ENCODE results near the gene PRCP.

PRCP gene

DNA sequence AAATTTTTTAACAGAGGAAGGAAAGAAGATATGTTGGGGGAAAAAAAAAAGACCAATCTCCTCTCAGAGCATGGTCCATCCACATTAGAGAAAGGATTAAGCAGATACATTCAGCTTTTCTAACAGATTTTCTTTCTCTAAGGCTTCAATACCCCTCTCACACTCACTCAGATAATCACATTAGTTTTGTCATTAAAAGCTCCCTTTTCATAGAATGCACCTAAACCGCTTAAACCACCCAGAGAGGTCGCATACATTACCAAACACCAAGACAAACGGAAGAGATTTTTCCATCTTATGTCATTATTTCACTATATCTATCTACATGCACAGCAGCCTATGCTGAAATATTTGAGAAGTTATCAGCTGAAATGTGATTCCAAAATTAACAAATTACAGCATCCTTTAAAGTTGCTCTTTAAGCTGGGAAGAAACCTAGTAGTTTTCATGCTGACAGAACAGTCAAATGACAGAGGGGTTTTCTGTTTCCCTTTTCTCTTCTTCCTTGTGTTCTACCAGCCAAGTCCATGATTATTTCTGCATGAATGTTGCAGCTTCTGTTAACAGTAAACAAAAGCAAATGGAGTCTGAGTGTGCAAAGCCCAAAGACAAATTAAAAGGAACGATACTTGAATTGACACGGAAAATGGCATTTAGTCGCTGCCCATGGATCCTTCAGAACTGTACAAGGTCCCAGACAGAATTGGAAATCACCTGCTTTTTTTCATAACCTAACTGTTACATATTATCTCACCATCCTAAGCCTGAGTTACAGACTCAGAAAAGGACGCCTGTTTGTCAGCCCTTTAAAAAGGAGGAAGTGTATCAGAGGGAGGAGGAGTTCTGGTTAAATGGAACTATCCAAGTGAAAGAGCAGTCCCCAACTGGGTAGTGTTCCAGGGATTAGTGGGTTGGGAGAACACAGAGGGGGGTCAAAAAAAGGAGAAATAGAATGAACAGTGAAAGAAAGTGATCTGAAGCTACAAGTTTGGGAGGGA, 54.6 kb downstream of the PRCP start:
- Histone ChIP-seq H3K9me3 (ENCODE audit: insufficient read depth, low read length) (no peaks in the 10 kb centered on the region), H3K9ac (ENCODE audit: insufficient read length, low read depth) (no peak overlapping the region), H3K36me3 (ENCODE audit: insufficient read depth, insufficient read length, low read length) (peaks cover 3% of the 10 kb centered on the region), H3K27me3 (ENCODE audit: insufficient read depth, insufficient read length) (no peaks in the 10 kb centered on the region), H3K4me1 (ENCODE audit: insufficient read depth, insufficient read length) (no peaks in the 10 kb centered on the region), H3K4me3 (ENCODE audit: insufficient read length, low read depth) (no peak overlapping the region)
- TF ChIP-seq YY1 (IDR thresholded peaks at IDR 0.05; ENCODE audit: insufficient read depth, insufficient read length) (no peak), ZNF274 (IDR thresholded peaks at IDR 0.05; ENCODE audit: low read depth, low read length) (no peak), SUZ12 (IDR thresholded peaks at IDR 0.05; ENCODE audit: extremely low read depth, insufficient read depth, insufficient read length) (no peak)
- no peak for DNase-seq (ENCODE audit: low read depth, low spot score)

DNA sequence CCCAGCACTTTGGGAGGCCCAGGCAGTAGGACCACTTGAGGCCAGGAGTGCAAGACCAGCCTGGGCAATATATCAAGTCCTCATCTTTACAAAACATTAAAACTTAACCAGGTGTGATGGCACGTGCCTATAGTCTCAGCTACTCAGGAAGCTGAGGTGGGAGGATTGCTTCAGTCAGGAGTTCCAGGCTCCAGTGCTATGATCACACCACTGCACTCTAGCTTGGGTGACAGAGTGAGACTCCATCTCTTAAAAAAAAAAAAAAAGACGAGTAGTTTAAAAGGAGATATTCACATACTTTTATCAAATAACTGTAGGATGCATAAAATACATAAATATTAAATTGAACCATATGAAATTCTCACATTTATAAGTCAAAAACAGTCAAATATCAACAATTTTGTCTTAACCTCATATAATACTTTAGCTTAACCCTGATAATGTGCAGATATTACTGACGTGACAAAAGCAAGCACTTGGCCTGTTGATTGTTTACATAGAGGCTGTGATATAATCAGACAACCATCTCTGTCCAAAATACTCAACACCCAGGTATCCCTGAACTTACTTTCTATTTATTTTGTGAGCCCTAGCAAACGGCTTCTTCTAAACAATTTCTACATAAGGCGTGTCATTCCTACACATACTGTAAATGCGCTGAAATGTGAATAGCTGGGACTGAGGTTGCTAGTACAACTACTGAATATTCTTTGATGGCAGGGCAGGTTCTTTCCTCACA, 57.0 kb downstream of the PRCP start:
- Histone ChIP-seq H3K4me3 (ENCODE audit: insufficient read length, low read depth) (no peak overlapping the region), H3K27me3 (ENCODE audit: insufficient read depth, insufficient read length) (no peaks in the 10 kb centered on the region), H3K4me1 (ENCODE audit: insufficient read depth, insufficient read length) (no peaks in the 10 kb centered on the region), H3K9me3 (ENCODE audit: insufficient read depth, low read length) (no peaks in the 10 kb centered on the region), H3K36me3 (ENCODE audit: insufficient read depth, insufficient read length, low read length) (peaks cover 2% of the 10 kb centered on the region), H3K9ac (ENCODE audit: insufficient read length, low read depth) (no peak overlapping the region)
- DNase-seq (ENCODE audit: low read depth, low spot score), result no peak
- TF ChIP-seq SUZ12 (IDR thresholded peaks at IDR 0.05; ENCODE audit: extremely low read depth, insufficient read depth, insufficient read length) (no peak), YY1 (IDR thresholded peaks at IDR 0.05; ENCODE audit: insufficient read depth, insufficient read length) (no peak), ZNF274 (IDR thresholded peaks at IDR 0.05; ENCODE audit: low read depth, low read length) (no peak)

DNA sequence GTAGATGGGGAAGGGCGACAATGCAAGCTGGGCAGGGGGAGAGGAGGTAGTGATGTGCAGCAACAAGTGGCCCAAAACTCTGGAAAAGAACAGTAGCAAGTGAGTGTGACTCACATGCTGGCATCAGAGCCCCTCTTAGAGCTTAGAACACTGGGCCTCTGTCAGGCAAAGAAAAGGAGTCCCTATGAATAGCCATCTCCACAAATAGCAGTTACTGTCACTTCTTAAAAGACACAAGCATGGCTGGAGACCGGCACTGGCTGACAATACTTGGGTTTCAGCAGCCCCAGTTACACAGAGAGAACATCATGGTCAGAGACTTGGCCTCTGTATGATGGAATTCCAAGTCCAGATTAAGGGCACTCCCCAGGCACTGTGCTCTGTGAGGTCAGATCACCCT, 58.2 kb downstream of the PRCP start:
- Histone ChIP-seq H3K9ac (ENCODE audit: insufficient read length, low read depth) (no peak overlapping the region), H3K4me3 (ENCODE audit: insufficient read length, low read depth) (no peak overlapping the region), H3K36me3 (ENCODE audit: insufficient read depth, insufficient read length, low read length) (peaks cover 7% of the 10 kb centered on the region), H3K9me3 (ENCODE audit: insufficient read depth, low read length) (no peaks in the 10 kb centered on the region), H3K27me3 (ENCODE audit: insufficient read depth, insufficient read length) (no peaks in the 10 kb centered on the region), H3K4me1 (ENCODE audit: insufficient read depth, insufficient read length) (no peaks in the 10 kb centered on the region)
- DNase-seq (ENCODE audit: low read depth, low spot score), result no peak
- TF ChIP-seq SUZ12 (IDR thresholded peaks at IDR 0.05; ENCODE audit: extremely low read depth, insufficient read depth, insufficient read length) (no peak), YY1 (IDR thresholded peaks at IDR 0.05; ENCODE audit: insufficient read depth, insufficient read length) (no peak), ZNF274 (IDR thresholded peaks at IDR 0.05; ENCODE audit: low read depth, low read length) (no peak)

GRCh38 chr11:82837650-82838049, 62.6 kb downstream of the PRCP start:
- H3K9ac ChIP-seq (ENCODE audit: insufficient read length, low read depth), result no peak overlapping the region
- no peak for DNase-seq (ENCODE audit: low read depth, low spot score)
- no peaks in the 10 kb centered on the region for H3K4me1 ChIP-seq (ENCODE audit: insufficient read depth, insufficient read length)
- TF ChIP-seq SUZ12 (IDR thresholded peaks at IDR 0.05; ENCODE audit: extremely low read depth, insufficient read depth, insufficient read length) (no peak), YY1 (IDR thresholded peaks at IDR 0.05; ENCODE audit: insufficient read depth, insufficient read length) (no peak), ZNF274 (IDR thresholded peaks at IDR 0.05; ENCODE audit: low read depth, low read length) (no peak)
- no peaks in the 10 kb centered on the region for H3K27me3 ChIP-seq (ENCODE audit: insufficient read depth, insufficient read length)
- H3K36me3 ChIP-seq (ENCODE audit: insufficient read depth, insufficient read length, low read length), result peaks cover 10% of the 10 kb centered on the region
- no peak overlapping the region for H3K4me3 ChIP-seq (ENCODE audit: insufficient read length, low read depth)
- no peaks in the 10 kb centered on the region for H3K9me3 ChIP-seq (ENCODE audit: insufficient read depth, low read length)

GRCh38 chr11:82832983-82833382, 67.2 kb downstream of the PRCP start:
- no peaks in the 10 kb centered on the region for H3K27me3 ChIP-seq (ENCODE audit: insufficient read depth, insufficient read length)
- no peaks in the 10 kb centered on the region for H3K4me1 ChIP-seq (ENCODE audit: insufficient read depth, insufficient read length)
- no peaks in the 10 kb centered on the region for H3K9me3 ChIP-seq (ENCODE audit: insufficient read depth, low read length)
- TF ChIP-seq SUZ12 (IDR thresholded peaks at IDR 0.05; ENCODE audit: extremely low read depth, insufficient read depth, insufficient read length) (no peak), YY1 (IDR thresholded peaks at IDR 0.05; ENCODE audit: insufficient read depth, insufficient read length) (no peak), ZNF274 (IDR thresholded peaks at IDR 0.05; ENCODE audit: low read depth, low read length) (no peak)
- DNase-seq (ENCODE audit: low read depth, low spot score), result no peak
- H3K9ac ChIP-seq (ENCODE audit: insufficient read length, low read depth), result no peak overlapping the region
- no peak overlapping the region for H3K4me3 ChIP-seq (ENCODE audit: insufficient read length, low read depth)
- peaks cover 8% of the 10 kb centered on the region for H3K36me3 ChIP-seq (ENCODE audit: insufficient read depth, insufficient read length, low read length)

DNA sequence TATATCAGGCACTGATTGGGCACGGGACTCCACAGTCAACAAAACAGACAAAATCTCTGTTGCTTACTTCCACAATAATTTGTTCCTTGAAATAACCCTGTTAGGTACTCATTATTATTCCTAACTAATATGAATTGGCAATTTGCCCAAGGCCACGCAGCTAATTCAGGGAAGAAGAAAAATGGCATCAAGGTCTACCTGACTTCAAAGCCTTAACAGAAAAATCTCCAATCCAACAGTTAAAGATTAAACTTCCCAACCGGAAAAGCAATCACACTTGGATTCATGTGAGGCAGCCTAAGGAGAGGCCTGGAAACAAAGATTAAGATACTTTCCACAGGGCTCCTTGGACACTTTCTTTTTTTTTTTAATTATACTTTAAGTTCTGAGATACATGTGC, 68.9 kb downstream of the PRCP start:
- no peaks in the 10 kb centered on the region for H3K9me3 ChIP-seq (ENCODE audit: insufficient read depth, low read length)
- no peaks in the 10 kb centered on the region for H3K4me1 ChIP-seq (ENCODE audit: insufficient read depth, insufficient read length)
- DNase-seq (ENCODE audit: low read depth, low spot score), result no peak
- no peak overlapping the region for H3K4me3 ChIP-seq (ENCODE audit: insufficient read length, low read depth)
- TF ChIP-seq YY1 (IDR thresholded peaks at IDR 0.05; ENCODE audit: insufficient read depth, insufficient read length), result no peak
- TF ChIP-seq ZNF274 (IDR thresholded peaks at IDR 0.05; ENCODE audit: low read depth, low read length), result no peak
- TF ChIP-seq SUZ12 (IDR thresholded peaks at IDR 0.05; ENCODE audit: extremely low read depth, insufficient read depth, insufficient read length), result no peak
- no peaks in the 10 kb centered on the region for H3K36me3 ChIP-seq (ENCODE audit: insufficient read depth, insufficient read length, low read length)
- H3K9ac ChIP-seq (ENCODE audit: insufficient read length, low read depth), result no peak overlapping the region
- H3K27me3 ChIP-seq (ENCODE audit: insufficient read depth, insufficient read length), result no peaks in the 10 kb centered on the region

DNA sequence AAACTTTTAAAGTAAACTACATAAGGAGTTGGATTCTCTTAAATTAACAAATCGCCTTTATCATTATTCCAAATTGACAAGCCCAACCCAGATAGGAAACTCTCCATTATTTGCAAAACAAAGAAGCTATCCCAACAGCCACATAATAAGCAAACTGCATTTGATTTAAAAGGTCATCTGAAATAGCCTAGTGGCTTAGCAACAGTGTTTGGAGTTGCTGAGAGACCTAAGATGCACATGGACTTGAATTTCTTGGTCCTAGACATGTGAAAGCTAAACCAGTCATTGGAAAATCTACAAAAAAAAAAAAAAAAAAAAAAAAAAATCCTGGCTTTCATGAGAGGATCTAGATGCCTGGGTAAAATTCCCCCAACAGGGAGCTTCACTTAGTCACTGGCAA, 69.5 kb downstream of the PRCP start:
- H3K27me3 ChIP-seq (ENCODE audit: insufficient read depth, insufficient read length), result no peaks in the 10 kb centered on the region
- DNase-seq (ENCODE audit: low read depth, low spot score), result no peak
- no peaks in the 10 kb centered on the region for H3K4me1 ChIP-seq (ENCODE audit: insufficient read depth, insufficient read length)
- no peak overlapping the region for H3K9ac ChIP-seq (ENCODE audit: insufficient read length, low read depth)
- no peak for TF ChIP-seq YY1 (IDR thresholded peaks at IDR 0.05; ENCODE audit: insufficient read depth, insufficient read length)
- no peak for TF ChIP-seq SUZ12 (IDR thresholded peaks at IDR 0.05; ENCODE audit: extremely low read depth, insufficient read depth, insufficient read length)
- TF ChIP-seq ZNF274 (IDR thresholded peaks at IDR 0.05; ENCODE audit: low read depth, low read length), result no peak
- no peaks in the 10 kb centered on the region for H3K9me3 ChIP-seq (ENCODE audit: insufficient read depth, low read length)
- H3K4me3 ChIP-seq (ENCODE audit: insufficient read length, low read depth), result no peak overlapping the region
- H3K36me3 ChIP-seq (ENCODE audit: insufficient read depth, insufficient read length, low read length), result no peaks in the 10 kb centered on the region

All from NT2/D1 (cell line).